Naive B cell (primary cell): ENCODE results near the gene PHPT1. TPM values are rescaled to one million over a fixed set of nuclear protein-coding genes. Genes with fewer than 3 reads are reported as not detected.

Experiments used
- ATAC-seq, 2 donors: fragments of 150-1000 bp; cut with Tn5 transposase; 2 replicates each; pipeline ENCODE4 v1.10.0; 2021; ENCODE audit warnings: low read depth in 2 of 2, mild to moderate bottlenecking in 2 of 2, moderate library complexity in 2 of 2
- DNase-seq: peaks from one replicate; pipeline ENCODE4 v3.0.0; 2022
- H3K27ac Mint-ChIP-seq, 6 donors: one replicate each; pipeline ENCODE4 v1.8.0; 2020 to 2022; ENCODE audit warnings: mild to moderate bottlenecking in 6 of 6, mixed read lengths in 6 of 6, moderate library complexity in 5 of 6, inconsistent platforms in 2 of 6
- H3K27me3 Mint-ChIP-seq, 3 donors: one replicate each; pipeline ENCODE4 v1.8.0; 2021 to 2022; ENCODE audit warnings: mixed read lengths in 3 of 3, mild to moderate bottlenecking in 1 of 3
- H3K36me3 Mint-ChIP-seq, 2 donors: one replicate each; pipeline ENCODE4 v1.8.0; 2020 to 2022; ENCODE audit warnings: mixed read lengths in 2 of 2, inconsistent platforms in 1 of 2, mild to moderate bottlenecking in 1 of 2
- H3K4me1 Mint-ChIP-seq, 3 donors: one replicate each; pipeline ENCODE4 v1.8.0; 2020 to 2022; ENCODE audit warnings: mixed read lengths in 3 of 3, inconsistent platforms in 1 of 3, mild to moderate bottlenecking in 1 of 3, moderate library complexity in 1 of 3
- H3K4me3 Mint-ChIP-seq, 8 donors: one replicate each; pipeline ENCODE4 v1.8.0; 2020 to 2022; ENCODE audit warnings: mild to moderate bottlenecking in 8 of 8, mixed read lengths in 8 of 8, moderate library complexity in 8 of 8, inconsistent platforms in 2 of 8
- H3K9me3 Mint-ChIP-seq, 7 donors: one replicate each; pipeline ENCODE4 v1.8.0; 2020 to 2022; ENCODE audit warnings: mixed read lengths in 7 of 7, mild to moderate bottlenecking in 5 of 7, inconsistent platforms in 2 of 7, moderate library complexity in 1 of 7
- polyA plus RNA-seq, 6 donors: library from polyadenylated mRNA; unstranded; fragments of 300-500 nt; fragmentation: Illumina TruSeq; gene quantifications; one replicate each; pipeline ENCODE4 v1.2.3, GENCODE V29; 2021; ENCODE audit warnings: low read depth in 6 of 6

Gene PHPT1
- polyA plus RNA-seq, 6 donors from 2014 or later, result 48.0 to 67.7 (median 49.6) TPM

GRCh38 chr9:136889858-136890257 is 40.6 kb downstream of the PHPT1 start:
- Mint-ChIP-seq H3K27me3 (no peaks in the 10 kb centered on the region), H3K27ac (peak overlapping the region in 1 of 6 donors; percentile 85), H3K9me3 (no peaks in the 10 kb centered on the region), H3K4me1 (peaks cover 22 to 51% (median 31%) of the 10 kb centered on the region in 3 donors), H3K36me3 (peaks cover 0 to 5% of the 10 kb centered on the region in 2 donors), H3K4me3 (peak overlapping the region in 3 of 8 donors; percentile 33 to 50 (median 35))
- ATAC-seq (no peak), DNase-seq (no peak)

- Mint-ChIP-seq H3K27me3 (no peaks in the 10 kb centered on the region), H3K9me3 (no peaks in the 10 kb centered on the region), H3K4me3 (no peak overlapping the region), H3K36me3 (peaks cover 0 to 5% of the 10 kb centered on the region in 2 donors), H3K27ac (no peak overlapping the region), H3K4me1 (peaks cover 26 to 50% (median 36%) of the 10 kb centered on the region in 3 donors)
- ATAC-seq, result no peak
- no peak for DNase-seq
These were observed 41.5 kb downstream of the PHPT1 start for GRCh38 chr9:136890661-136891060.

GRCh38 chr9:136896027-136896426 is 46.8 kb downstream of the PHPT1 start:
- Mint-ChIP-seq H3K27me3 (no peaks in the 10 kb centered on the region), H3K4me1 (peaks cover 25 to 37% (median 31%) of the 10 kb centered on the region in 3 donors), H3K4me3 (peak overlapping the region in 1 of 8 donors; percentile 70), H3K9me3 (no peaks in the 10 kb centered on the region), H3K27ac (peak overlapping the region in 2 of 6 donors; percentile 49 to 76), H3K36me3 (peaks cover 5 to 13% of the 10 kb centered on the region in 2 donors)
- DNase-seq (no peak), ATAC-seq (no peak)

GRCh38 chr9:136898483-136899100 is 49.4 kb downstream of the PHPT1 start:
- DNase-seq, result no peak
- no peaks in the 10 kb centered on the region for H3K27me3 Mint-ChIP-seq
- peaks cover 31 to 51% (median 45%) of the 10 kb centered on the region in 3 donors for H3K4me1 Mint-ChIP-seq
- no peak for ATAC-seq
- no peak overlapping the region for H3K27ac Mint-ChIP-seq
- peaks cover 5 to 13% of the 10 kb centered on the region in 2 donors for H3K36me3 Mint-ChIP-seq
- no peaks in the 10 kb centered on the region for H3K9me3 Mint-ChIP-seq
- H3K4me3 Mint-ChIP-seq, result no peak overlapping the region

GRCh38 chr9:136899196-136899595 is 50.0 kb downstream of the PHPT1 start:
- peak overlapping the region in 2 of 6 donors; percentile 63 to 79 for H3K27ac Mint-ChIP-seq
- no peak overlapping the region for H3K4me3 Mint-ChIP-seq
- DNase-seq (no peak), ATAC-seq (no peak)
- H3K9me3 Mint-ChIP-seq, result no peaks in the 10 kb centered on the region
- H3K4me1 Mint-ChIP-seq, result peaks cover 29 to 51% (median 43%) of the 10 kb centered on the region in 3 donors
- H3K27me3 Mint-ChIP-seq, result no peaks in the 10 kb centered on the region
- peaks cover 5 to 12% of the 10 kb centered on the region in 2 donors for H3K36me3 Mint-ChIP-seq

- H3K27ac Mint-ChIP-seq, result peak overlapping the region; percentile 38 to 97 (median 90)
- no peaks in the 10 kb centered on the region for H3K9me3 Mint-ChIP-seq
- DNase-seq, result no peak
- peaks cover 5 to 7% of the 10 kb centered on the region in 2 donors for H3K36me3 Mint-ChIP-seq
- no peaks in the 10 kb centered on the region for H3K27me3 Mint-ChIP-seq
- H3K4me3 Mint-ChIP-seq, result no peak overlapping the region
- H3K4me1 Mint-ChIP-seq, result peaks cover 18 to 43% (median 31%) of the 10 kb centered on the region in 3 donors
- no peak for ATAC-seq
These were observed 51.3 kb downstream of the PHPT1 start for GRCh38 chr9:136900556-136900955.

Other genes starting within 250 kb of the PHPT1 start
- gene EGFL7, start 186.5 kb upstream of the PHPT1 start, polyA plus RNA-seq, result under 1 TPM in 2 of 6 donors, not detected in 4; 0.33 TPM
- gene AGPAT2, start 162.0 kb upstream of the PHPT1 start, polyA plus RNA-seq, result 10 to 100 TPM; 36.1 to 59.9 (median 48.0) TPM
- gene DIPK1B, start 136.8 kb upstream of the PHPT1 start, polyA plus RNA-seq, result 10 to 100 TPM in 4 of 6 donors, 1 to 10 TPM in 1, under 1 TPM in 1; 0.91 to 71.6 (median 15.1) TPM
- gene LCN10, start 106.5 kb upstream of the PHPT1 start, polyA plus RNA-seq, result 10 to 100 TPM; 46.1 to 86.0 (median 65.3) TPM
- not detected for gene LCN6, start 100.9 kb upstream of the PHPT1 start, polyA plus RNA-seq
- gene LCN8, start 91.2 kb upstream of the PHPT1 start, polyA plus RNA-seq, result 10 to 100 TPM in 2 of 6 donors, under 1 TPM in 3, not detected in 1; 0.39 to 69.1 (median 0.73) TPM
- under 1 TPM in 1 of 6 donors, not detected in 5; 0.09 TPM for gene LCN15, start 84.9 kb upstream of the PHPT1 start, polyA plus RNA-seq
- gene TMEM141, start 58.1 kb upstream of the PHPT1 start, polyA plus RNA-seq, result 10 to 100 TPM; 29.3 to 47.7 (median 35.7) TPM
- gene CCDC183, start 53.1 kb upstream of the PHPT1 start, polyA plus RNA-seq, result 1 to 10 TPM in 1 of 6 donors, under 1 TPM in 1, not detected in 4; 0.24 to 1.7 TPM
- 10 to 100 TPM in 3 of 6 donors, 1 to 10 TPM in 3; 3.8 to 16.8 (median 9.7) TPM for gene RABL6, start 41.5 kb upstream of the PHPT1 start, polyA plus RNA-seq
- under 1 TPM in 1 of 6 donors, not detected in 5; 0.08 TPM for gene AJM1, start 6.9 kb upstream of the PHPT1 start, polyA plus RNA-seq
- not detected for gene MAMDC4, start 2.9 kb downstream of the PHPT1 start, polyA plus RNA-seq
- 100 to 1,000 TPM; 267 to 324 (median 299) TPM for gene EDF1, start 16.9 kb downstream of the PHPT1 start, polyA plus RNA-seq
- 10 to 100 TPM; 13.2 to 29.9 (median 18.4) TPM for gene TRAF2, start 37.1 kb downstream of the PHPT1 start, polyA plus RNA-seq
- 100 to 1,000 TPM in 1 of 6 donors, 10 to 100 TPM in 5; 48.2 to 105 (median 55.1) TPM for gene FBXW5, start 95.3 kb downstream of the PHPT1 start, polyA plus RNA-seq
- gene C8G, start 95.8 kb downstream of the PHPT1 start, polyA plus RNA-seq, result not detected
- gene LCN12, start 102.9 kb downstream of the PHPT1 start, polyA plus RNA-seq, result not detected
- 1 to 10 TPM in 1 of 6 donors, under 1 TPM in 1, not detected in 4; 0.41 to 1.4 TPM for gene PTGDS, start 128.1 kb downstream of the PHPT1 start, polyA plus RNA-seq
- not detected for gene LCNL1, start 133.6 kb downstream of the PHPT1 start, polyA plus RNA-seq
- 10 to 100 TPM; 31.7 to 39.8 (median 35.6) TPM for gene PAXX, start 143.0 kb downstream of the PHPT1 start, polyA plus RNA-seq
- 1 to 10 TPM in 3 of 6 donors, under 1 TPM in 2, not detected in 1; 0.82 to 2.7 (median 1.1) TPM for gene CLIC3, start 147.2 kb downstream of the PHPT1 start, polyA plus RNA-seq
- 1 to 10 TPM in 3 of 6 donors, under 1 TPM in 2, not detected in 1; 0.63 to 3.9 (median 1.3) TPM for gene ABCA2, start 178.8 kb downstream of the PHPT1 start, polyA plus RNA-seq
- gene FUT7, start 182.7 kb downstream of the PHPT1 start, polyA plus RNA-seq, result 1 to 10 TPM in 5 of 6 donors, under 1 TPM in 1; 0.93 to 7.4 (median 2.9) TPM
- gene NPDC1, start 196.8 kb downstream of the PHPT1 start, polyA plus RNA-seq, result under 1 TPM in 1 of 6 donors, not detected in 5; 0.68 TPM
- gene ENTPD2, start 204.7 kb downstream of the PHPT1 start, polyA plus RNA-seq, result not detected
- gene SAPCD2, start 221.1 kb downstream of the PHPT1 start, polyA plus RNA-seq, result under 1 TPM in 1 of 6 donors, not detected in 5; 0.05 TPM
- gene UAP1L1, start 228.1 kb downstream of the PHPT1 start, polyA plus RNA-seq, result 1 to 10 TPM; 1.7 to 6.1 (median 3.5) TPM
- gene MAN1B1, start 237.6 kb downstream of the PHPT1 start, polyA plus RNA-seq, result 10 to 100 TPM; 19.6 to 30.4 (median 24.3) TPM